ENCODE data around the gene TAS1R2. TPM values are rescaled to one million over a fixed set of nuclear protein-coding genes. Genes with fewer than 3 reads are reported as not detected.

TAS1R2 gene
- total and polyA plus RNA-seq, 10 donors = not detected

DNA sequence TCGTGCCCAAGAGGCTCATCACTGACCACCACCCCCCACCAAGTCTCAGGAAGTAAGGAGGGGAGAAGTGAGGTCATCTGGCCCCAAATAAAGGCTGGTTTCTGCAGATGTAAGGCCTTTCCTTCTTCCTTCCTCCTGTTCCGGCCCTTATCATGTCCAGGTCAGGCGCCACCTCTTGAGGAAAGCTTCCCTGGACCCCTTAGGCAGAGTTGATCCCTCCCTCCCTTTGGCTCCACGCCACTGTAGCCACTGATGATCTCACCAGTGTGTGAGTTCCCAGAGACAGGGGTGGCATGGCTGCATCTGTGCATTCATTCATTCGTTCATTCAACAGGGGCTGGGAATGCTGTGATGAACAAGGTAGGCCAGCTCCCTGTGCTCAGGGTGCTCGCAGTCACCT lies 59.2 kb downstream of the TAS1R2 start:
- intact Hi-C loops (cut with DNase I; ENCODE audit: low total_unique reads) = no loop called here
- WGBS, 5 donors = 59 to 74% (median 68%) methylated on average over 5 to 6 of the region's 6 CpGs
- no peak for DNase-seq

DNA sequence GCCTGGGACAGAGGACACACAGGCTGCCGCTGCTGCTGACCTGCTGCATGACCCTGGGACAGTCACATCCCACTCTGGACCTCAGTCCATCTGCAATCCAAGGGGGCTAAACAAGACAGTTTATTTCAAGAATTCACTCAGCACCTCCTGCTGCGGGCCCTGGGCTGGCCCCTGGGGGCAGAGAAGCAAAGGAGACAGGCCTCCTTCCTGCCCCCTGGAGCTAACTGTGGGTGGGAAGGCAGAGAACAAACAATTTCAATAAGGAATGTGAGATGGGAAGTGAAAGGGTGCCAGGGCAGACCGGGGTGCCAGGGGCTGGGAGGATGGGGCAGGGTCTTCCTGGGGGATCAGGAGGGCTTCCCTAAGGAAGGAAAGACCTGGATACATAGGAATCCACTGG lies 60.0 kb downstream of the TAS1R2 start:
- WGBS, 5 donors = 48 to 63% (median 55%) methylated on average over 3 of the region's 3 CpGs
- intact Hi-C loops (cut with DNase I; ENCODE audit: low total_unique reads) = no loop called here
- H3K36me3 ChIP-seq = no peaks in the 10 kb centered on the region
- no peak overlapping the region for H3K27ac ChIP-seq
- H3K9me3 ChIP-seq = no peaks in the 10 kb centered on the region
- H3K4me3 ChIP-seq = no peak overlapping the region
- H3K4me1 ChIP-seq = peaks cover 0 to 17% (median 0%) of the 10 kb centered on the region in 6 donors
- no peak for DNase-seq
- no peak for TF ChIP-seq POLR2AphosphoS5 (IDR thresholded peaks at IDR 0.05)
- TF ChIP-seq, protein P1, sequence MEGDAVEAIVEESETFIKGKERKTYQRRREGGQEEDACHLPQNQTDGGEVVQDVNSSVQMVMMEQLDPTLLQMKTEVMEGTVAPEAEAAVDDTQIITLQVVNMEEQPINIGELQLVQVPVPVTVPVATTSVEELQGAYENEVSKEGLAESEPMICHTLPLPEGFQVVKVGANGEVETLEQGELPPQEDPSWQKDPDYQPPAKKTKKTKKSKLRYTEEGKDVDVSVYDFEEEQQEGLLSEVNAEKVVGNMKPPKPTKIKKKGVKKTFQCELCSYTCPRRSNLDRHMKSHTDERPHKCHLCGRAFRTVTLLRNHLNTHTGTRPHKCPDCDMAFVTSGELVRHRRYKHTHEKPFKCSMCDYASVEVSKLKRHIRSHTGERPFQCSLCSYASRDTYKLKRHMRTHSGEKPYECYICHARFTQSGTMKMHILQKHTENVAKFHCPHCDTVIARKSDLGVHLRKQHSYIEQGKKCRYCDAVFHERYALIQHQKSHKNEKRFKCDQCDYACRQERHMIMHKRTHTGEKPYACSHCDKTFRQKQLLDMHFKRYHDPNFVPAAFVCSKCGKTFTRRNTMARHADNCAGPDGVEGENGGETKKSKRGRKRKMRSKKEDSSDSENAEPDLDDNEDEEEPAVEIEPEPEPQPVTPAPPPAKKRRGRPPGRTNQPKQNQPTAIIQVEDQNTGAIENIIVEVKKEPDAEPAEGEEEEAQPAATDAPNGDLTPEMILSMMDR (IDR thresholded peaks at IDR 0.05 in 8 of 11, conservative IDR thresholded peaks at IDR 0.05 in 3 of 11) = no peak
- no peak for TF ChIP-seq POLR2A (IDR thresholded peaks at IDR 0.05)
- peaks cover 0 to 20% (median 0%) of the 10 kb centered on the region in 7 donors for H3K27me3 ChIP-seq (replicated peaks in 1 of 7)

More for the DNA sequence above, 59.2 kb downstream of the TAS1R2 start:
- H3K27ac ChIP-seq = no peak overlapping the region
- H3K27me3 ChIP-seq (replicated peaks in 1 of 7) = peaks cover 0 to 27% (median 0%) of the 10 kb centered on the region in 7 donors
- no peaks in the 10 kb centered on the region for H3K36me3 ChIP-seq
- TF ChIP-seq, protein P1 (IDR thresholded peaks at IDR 0.05 in 8 of 11, conservative IDR thresholded peaks at IDR 0.05 in 3 of 11) = no peak
- TF ChIP-seq POLR2A (IDR thresholded peaks at IDR 0.05) (no peak), POLR2AphosphoS5 (IDR thresholded peaks at IDR 0.05) (no peak)
- peaks cover 0 to 17% (median 0%) of the 10 kb centered on the region in 6 donors for H3K4me1 ChIP-seq
- no peaks in the 10 kb centered on the region for H3K9me3 ChIP-seq
- H3K4me3 ChIP-seq = no peak overlapping the region

DNA sequence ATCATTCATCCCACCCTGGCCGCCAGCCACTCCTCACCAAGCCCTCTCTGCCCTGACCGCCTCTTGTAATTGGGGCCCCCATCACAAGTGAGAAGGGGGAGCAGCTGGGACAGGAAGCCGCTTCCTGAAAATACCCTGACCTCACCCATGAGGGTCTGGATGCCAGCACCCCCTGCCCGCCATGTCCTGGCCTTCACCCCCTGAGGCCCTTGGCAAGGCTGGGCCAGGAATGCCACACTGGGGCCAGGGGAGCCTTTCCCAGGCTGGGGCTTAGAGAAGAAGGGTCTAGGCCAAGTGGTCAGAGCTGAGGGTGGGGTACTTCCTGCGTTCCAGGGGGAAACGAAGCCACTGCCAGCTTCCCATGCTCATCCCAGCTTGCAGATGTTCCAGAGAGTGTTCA lies 60.5 kb downstream of the TAS1R2 start:
- no peak overlapping the region for H3K27ac ChIP-seq
- intact Hi-C loops (cut with DNase I; ENCODE audit: low total_unique reads) = no loop called here

GRCh38 chr1:18798533-18798932 lies 60.9 kb downstream of the TAS1R2 start:
- Histone ChIP-seq H3K9me3 (no peaks in the 10 kb centered on the region), H3K4me3 (no peak overlapping the region), H3K4me1 (peaks cover 0 to 16% (median 0%) of the 10 kb centered on the region in 6 donors), H3K27ac (no peak overlapping the region), H3K36me3 (no peaks in the 10 kb centered on the region), H3K27me3 (replicated peaks in 1 of 7) (peaks cover 0 to 20% (median 0%) of the 10 kb centered on the region in 7 donors)
- no peak for DNase-seq
- TF ChIP-seq, protein P1 (IDR thresholded peaks at IDR 0.05 in 8 of 11, conservative IDR thresholded peaks at IDR 0.05 in 3 of 11) = no peak
- no peak for TF ChIP-seq POLR2AphosphoS5 (IDR thresholded peaks at IDR 0.05)
- TF ChIP-seq POLR2A (IDR thresholded peaks at IDR 0.05) = no peak
- intact Hi-C loops (cut with DNase I; ENCODE audit: low total_unique reads) = no loop called here
- 66 to 76% (median 71%) methylated on average over 10 to 13 of the region's 13 CpGs for WGBS, 5 donors

More for the DNA sequence above, 60.5 kb downstream of the TAS1R2 start:
- 57 to 73% (median 66%) methylated on average over 5 to 6 of the region's 6 CpGs for WGBS, 5 donors
- no peak for TF ChIP-seq POLR2AphosphoS5 (IDR thresholded peaks at IDR 0.05)
- no peak for TF ChIP-seq POLR2A (IDR thresholded peaks at IDR 0.05)
- TF ChIP-seq, protein P1 (IDR thresholded peaks at IDR 0.05 in 8 of 11, conservative IDR thresholded peaks at IDR 0.05 in 3 of 11) = no peak
- no peak overlapping the region for H3K4me3 ChIP-seq
- H3K9me3 ChIP-seq = no peaks in the 10 kb centered on the region
- no peak for DNase-seq
- H3K27me3 ChIP-seq (replicated peaks in 1 of 7) = peaks cover 0 to 20% (median 0%) of the 10 kb centered on the region in 7 donors
- H3K36me3 ChIP-seq = no peaks in the 10 kb centered on the region
- H3K4me1 ChIP-seq = peaks cover 0 to 14% (median 0%) of the 10 kb centered on the region in 6 donors
